ENCODE results near the gene ST6GALNAC2. TPM values are rescaled to one million over a fixed set of nuclear protein-coding genes. Genes with fewer than 3 reads are reported as not detected.
"Not testable (repeated sequence)": the region's sequence is repeated elsewhere in the genome, so short reads cannot be mapped to it uniquely, and the experiment has no call there.

ST6GALNAC2 gene
- total RNA-seq, 2 donors from 2014 or later: 6.9 to 10.1 TPM

DNA sequence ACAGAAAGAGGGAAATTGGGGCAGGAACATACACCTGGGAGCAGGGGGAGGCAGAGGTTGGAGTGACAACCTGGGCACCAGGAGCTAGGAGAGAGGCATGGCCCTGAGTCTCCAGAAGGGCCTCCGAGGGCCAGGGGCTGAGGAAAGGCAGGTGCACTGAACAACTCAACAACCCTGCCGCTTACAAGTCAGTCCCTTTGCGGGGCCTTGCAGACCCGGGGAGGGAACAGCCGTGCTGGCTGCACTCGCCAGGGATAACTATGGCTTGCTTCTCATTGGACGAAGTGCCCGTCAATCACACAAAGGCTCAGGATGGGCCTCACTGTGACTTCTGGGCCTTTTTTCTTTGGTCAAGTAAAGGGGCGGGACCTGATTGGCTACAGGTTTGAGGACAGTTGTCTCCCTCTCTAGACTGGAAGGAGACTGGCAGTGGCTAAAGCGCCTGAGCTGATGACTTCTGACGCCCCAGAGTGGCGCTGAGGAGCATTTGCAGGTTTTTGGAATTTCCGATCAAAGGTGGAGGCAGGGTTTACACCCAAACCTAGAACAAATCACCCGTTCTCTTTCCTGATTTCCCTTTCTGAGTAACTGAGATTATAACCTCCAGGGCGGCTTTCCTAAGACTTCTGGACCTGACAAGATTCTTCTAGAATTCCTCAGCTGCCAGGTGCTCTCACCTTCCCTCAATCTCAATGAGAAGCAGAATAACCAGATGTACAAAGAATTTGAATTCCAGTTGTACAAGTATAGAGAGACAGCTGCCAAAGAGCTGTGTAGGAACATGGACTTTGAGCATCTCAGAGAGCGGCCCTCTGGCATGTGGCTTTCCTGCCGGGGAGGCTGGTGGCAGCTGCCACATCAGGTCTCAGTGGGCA is 27.6 kb upstream of the ST6GALNAC2 start:
- intact Hi-C loops (cut with DNase I): no loop called here

DNA sequence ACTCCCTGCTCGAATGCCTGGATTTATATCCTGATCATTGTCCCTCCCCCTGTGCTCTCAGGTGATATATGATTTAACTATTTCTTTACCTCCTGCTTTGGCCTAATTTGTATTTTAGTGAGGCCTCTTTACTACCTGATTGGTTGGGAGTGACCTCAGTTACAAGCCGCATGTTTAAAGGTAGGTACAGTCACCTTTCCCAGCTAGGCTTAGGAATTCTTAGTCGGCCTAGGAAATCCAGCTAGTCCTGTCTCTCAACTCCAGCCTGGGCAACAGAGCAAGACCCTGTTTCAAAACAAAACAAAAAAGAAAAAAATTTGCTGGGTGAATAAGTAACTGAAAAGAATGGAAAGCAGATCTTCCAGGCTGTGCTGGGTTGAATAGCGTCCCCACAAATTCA is 26.8 kb upstream of the ST6GALNAC2 start:
- WGBS, 2 donors: 59 to 63% methylated on average over 4 of the region's 4 CpGs
- DNase-seq (no peak), ATAC-seq (no peak)
- Histone ChIP-seq H3K27ac (no peak overlapping the region), H3K4me1 (no peaks in the 10 kb centered on the region), H3K27me3 (no peaks in the 10 kb centered on the region), H3K9me3 (no peaks in the 10 kb centered on the region), H3K36me3 (replicated peaks in 1 of 2; ENCODE audit: insufficient read depth in 1 of 2, low read depth in 2 of 2) (no peaks in the 10 kb centered on the region), H3K4me3 (no peak overlapping the region)
- intact Hi-C loops (cut with DNase I): no loop called here
- TF ChIP-seq CTCF (IDR thresholded peaks at IDR 0.05) (no peak), POLR2A (IDR thresholded peaks at IDR 0.05) (no peak)

More for the DNA sequence above, 27.6 kb upstream of the ST6GALNAC2 start:
- TF ChIP-seq CTCF (IDR thresholded peaks at IDR 0.05) (no peak), POLR2A (IDR thresholded peaks at IDR 0.05) (no peak)
- Histone ChIP-seq H3K27me3 (no peaks in the 10 kb centered on the region), H3K36me3 (replicated peaks in 1 of 2; ENCODE audit: insufficient read depth in 1 of 2, low read depth in 2 of 2) (no peaks in the 10 kb centered on the region), H3K9me3 (no peaks in the 10 kb centered on the region), H3K4me3 (no peak overlapping the region), H3K27ac (no peak overlapping the region), H3K4me1 (no peaks in the 10 kb centered on the region)
- peak; percentile 30 for ATAC-seq
- DNase-seq: no peak
- 66 to 76% methylated on average over 15 to 16 of the region's 17 CpGs for WGBS, 2 donors

- Histone ChIP-seq H3K4me3 (no peak overlapping the region), H3K36me3 (replicated peaks in 1 of 2; ENCODE audit: insufficient read depth in 1 of 2, low read depth in 2 of 2) (no peaks in the 10 kb centered on the region), H3K27ac (no peak overlapping the region), H3K4me1 (no peaks in the 10 kb centered on the region), H3K9me3 (no peaks in the 10 kb centered on the region), H3K27me3 (no peaks in the 10 kb centered on the region)
- no peak for DNase-seq
- intact Hi-C loops (cut with DNase I): no loop called here
- no peak for ATAC-seq
- TF ChIP-seq POLR2A (IDR thresholded peaks at IDR 0.05) (no peak), CTCF (IDR thresholded peaks at IDR 0.05) (no peak)
- WGBS, 2 donors: 85 to 100% methylated on average over 2 to 4 of the region's 4 CpGs
These were observed 26.1 kb upstream of the ST6GALNAC2 start for GRCh38 chr17:76611758-76612157.

GRCh38 chr17:76611080-76611749 is 25.6 kb upstream of the ST6GALNAC2 start:
- DNase-seq; H3K27ac ChIP-seq; H3K36me3 ChIP-seq (replicated peaks in 1 of 2; ENCODE audit: insufficient read depth in 1 of 2, low read depth in 2 of 2); ATAC-seq; H3K4me1 ChIP-seq; H3K4me3 ChIP-seq; H3K9me3 ChIP-seq; H3K27me3 ChIP-seq; intact Hi-C loops (cut with DNase I): not testable (repeated sequence)
- WGBS, 2 donors: 58 to 75% methylated on average over 13 of the region's 13 CpGs

GRCh38 chr17:76606685-76607084 is 21.0 kb upstream of the ST6GALNAC2 start:
- H3K27me3 ChIP-seq; H3K9me3 ChIP-seq; H3K36me3 ChIP-seq (replicated peaks in 1 of 2; ENCODE audit: insufficient read depth in 1 of 2, low read depth in 2 of 2); ATAC-seq; DNase-seq; H3K27ac ChIP-seq; H3K4me3 ChIP-seq; intact Hi-C loops (cut with DNase I); H3K4me1 ChIP-seq: not testable (repeated sequence)
- WGBS, 2 donors: 43 to 71% methylated on average over 1 of the region's 1 CpG
